HCT116 (cell line): Measurements from ENCODE around the gene BMP8B. TPM values are rescaled to one million over a fixed set of nuclear protein-coding genes. Genes with fewer than 3 reads are reported as not detected.

Experiments used
- ATAC-seq: fragments of 200-7000 bp; cut with Tn5 transposase; 2 replicates; pipeline ENCODE4 v1.9.1; 2020; ENCODE audit warnings: mild to moderate bottlenecking, moderate library complexity
- BruUV-seq: library from RNA; stranded (reverse); fragments of 400-500 nt; replicated peaks from 2 replicates; lab custom pipeline; 2021; lab: Mats Ljungman, UMichigan
- CTCF ChIA-PET: fragments of 300-600 bp; sonication (Branson Sonifier 250); formaldehyde crosslinking; loops from one replicate; lab custom pipeline; 2021; ENCODE audit warnings: antibody characterized with exemption; lab: Charles Lee
- POLR2A ChIA-PET: fragments of 300-600, 350-600 bp; sonication (Branson Sonifier 250); formaldehyde crosslinking; loops from one replicate; lab custom pipeline; 2021; ENCODE audit warnings: antibody characterized with exemption; lab: Charles Lee
- RAD21 ChIA-PET, 2 experiments: fragments of 300-600 bp; sonication (Branson Sonifier 250); formaldehyde crosslinking; loops; one replicate each; lab custom pipeline; 2023; ENCODE audit warnings: low total read pairs in 2 of 2; ENCODE audit not compliant: uncharacterized antibody in 2 of 2, unreplicated experiment in 2 of 2, low non-redundant PET in 1 of 2; lab: Charles Lee
- DNase-seq: peaks from one replicate; pipeline ENCODE4 v3.0.0-alpha.2; 2010; ENCODE audit warnings: low read depth, low spot score
- H2AFZ ChIP-seq: fragments of 200-600 bp; shearing (Covaris generic), sonication (generic); 2 replicates; pipeline ENCODE4 v1.6.1; 2017; ENCODE audit warnings: low read depth, mixed run types, mixed read lengths, antibody characterized with exemption, low read length; ENCODE audit not compliant: poor library complexity, severe bottlenecking
- H3K27ac ChIP-seq: 2 replicates; pipeline ENCODE4 v1.5.1; 2012; ENCODE audit warnings: low read depth, low read length
- H3K27me3 ChIP-seq: fragments of 200-600 bp; sonication (generic); 2 replicates; pipeline ENCODE4 v1.6.1; 2016; ENCODE audit warnings: mixed run types, low read length, mixed read lengths; ENCODE audit not compliant: insufficient read depth
- H3K36me3 ChIP-seq, 2 experiments: fragments of 200-500 bp in 1 of 2; fragments of 200-600 bp in 1 of 2; sonication (Bioruptor generic) in 1 of 2; sonication (generic) in 1 of 2; 2 replicates each; pipeline versions ENCODE4 v1.5.1 to v1.6.1; 2014 to 2016; ENCODE audit warnings: low read length in 2 of 2, inconsistent platforms in 1 of 2, mixed read lengths in 1 of 2, mixed run types in 1 of 2; ENCODE audit not compliant: insufficient read depth in 2 of 2, control insufficient read depth in 1 of 2
- H3K4me1 ChIP-seq, 2 experiments: fragments of 200-600 bp in 1 of 2; sonication (generic) in 1 of 2; 2 replicates each; pipeline versions ENCODE4 v1.5.1 to v1.6.1; 2012 to 2017; ENCODE audit warnings: low read length in 2 of 2, inconsistent platforms in 1 of 2, mild to moderate bottlenecking in 1 of 2, mixed read lengths in 1 of 2, mixed run types in 1 of 2, moderate library complexity in 1 of 2; ENCODE audit not compliant: insufficient read depth in 2 of 2, control insufficient read depth in 1 of 2
- H3K4me2 ChIP-seq: fragments of 200-600 bp; sonication (generic); 2 replicates; pipeline ENCODE4 v1.6.1; 2017; ENCODE audit warnings: mixed run types, low read length, mixed read lengths
- H3K4me3 ChIP-seq, 2 experiments: fragments of 200-600 bp in 1 of 2; sonication (generic) in 1 of 2; replicated peaks in 1 of 2; 2 replicates each; pipeline ENCODE4 v1.5.1; 2011 to 2016; ENCODE audit warnings: low read length in 2 of 2, control low read depth in 1 of 2, low read depth in 1 of 2, mild to moderate bottlenecking in 1 of 2, mixed read lengths in 1 of 2, mixed run types in 1 of 2
- H3K79me2 ChIP-seq: fragments of 200-600 bp; sonication (generic); 2 replicates; pipeline ENCODE4 v1.6.1; 2017; ENCODE audit warnings: mild to moderate bottlenecking, mixed run types, low read length, moderate library complexity, mixed read lengths; ENCODE audit not compliant: insufficient read depth
- H3K9ac ChIP-seq: fragments of 200-600 bp; sonication (generic); 2 replicates; pipeline ENCODE4 v1.6.1; 2016; ENCODE audit warnings: low read length, mixed read lengths
- H3K9me2 ChIP-seq: fragments of 200-600 bp; sonication (generic), shearing (Covaris generic); 2 replicates; pipeline ENCODE4 v1.6.1; 2017; ENCODE audit warnings: mixed run types, mild to moderate bottlenecking, moderate library complexity; ENCODE audit not compliant: insufficient read depth
- H3K9me3 ChIP-seq, 2 experiments: fragments of 200-500 bp in 1 of 2; fragments of 200-600 bp in 1 of 2; sonication (Bioruptor generic) in 1 of 2; sonication (generic) in 1 of 2; 2 replicates each; pipeline ENCODE4 v1.6.1; 2014 to 2017; ENCODE audit warnings: low read length in 2 of 2, mixed read lengths in 2 of 2, inconsistent platforms in 1 of 2, low read depth in 1 of 2, mild to moderate bottlenecking in 1 of 2, mixed run types in 1 of 2, moderate library complexity in 1 of 2; ENCODE audit not compliant: control insufficient read depth in 1 of 2, insufficient read depth in 1 of 2
- H4K20me1 ChIP-seq: fragments of 200-600 bp; sonication (generic), shearing (Covaris generic); 2 replicates; pipeline ENCODE4 v1.6.1; 2017; ENCODE audit warnings: mixed run types, mild to moderate bottlenecking, moderate library complexity; ENCODE audit not compliant: insufficient read depth
- ATF3 ChIP-seq: IDR thresholded peaks from 2 replicates; pipeline ENCODE4 v1.6.1; 2012
- CBX3 ChIP-seq: IDR thresholded peaks from 2 replicates; pipeline ENCODE4 v1.6.1; 2012; ENCODE audit warnings: low read depth
- CEBPB ChIP-seq: IDR thresholded peaks from 2 replicates; pipeline ENCODE4 v1.6.1; 2012; ENCODE audit warnings: low read depth
- CTCF ChIP-seq, 3 experiments: fragments of 200-600 bp in 1 of 3; sonication (generic) in 1 of 3; IDR thresholded peaks in 2 of 3; conservative IDR thresholded peaks in 1 of 3; 2 replicates each; pipeline ENCODE4 v1.5.1; 2012 to 2017; ENCODE audit warnings: low read depth in 2 of 3, low read length in 2 of 3, antibody characterized with exemption in 1 of 3, borderline replicate concordance in 1 of 3, control low read depth in 1 of 3, mild to moderate bottlenecking in 1 of 3, mixed read lengths in 1 of 3, mixed run types in 1 of 3, moderate library complexity in 1 of 3; ENCODE audit not compliant: insufficient read depth in 1 of 3
- EGR1 ChIP-seq: IDR thresholded peaks from 2 replicates; pipeline ENCODE4 v1.6.1; 2012; ENCODE audit warnings: low read depth
- ELF1 ChIP-seq: IDR thresholded peaks from 2 replicates; pipeline ENCODE4 v1.6.1; 2012; ENCODE audit warnings: low read depth, borderline replicate concordance
- EZH2phosphoT487 ChIP-seq: fragments of 200-600 bp; IDR thresholded peaks from 2 replicates; pipeline ENCODE4 v1.6.1; 2018; ENCODE audit warnings: antibody characterized with exemption, borderline replicate concordance
- FOSL1 ChIP-seq: IDR thresholded peaks from 2 replicates; pipeline ENCODE4 v1.6.1; 2012; ENCODE audit warnings: low read depth
- JUND ChIP-seq: IDR thresholded peaks from 2 replicates; pipeline ENCODE4 v1.6.1; 2012
- MAX ChIP-seq: IDR thresholded peaks from 2 replicates; pipeline ENCODE4 v1.6.1; 2012
- POLR2A ChIP-seq: IDR thresholded peaks from 2 replicates; pipeline ENCODE4 v1.7.0; 2011; ENCODE audit warnings: borderline replicate concordance; ENCODE audit not compliant: insufficient read depth, insufficient read length; ENCODE audit errors: extremely low read depth
- POLR2AphosphoS5 ChIP-seq: IDR thresholded peaks from 2 replicates; pipeline ENCODE4 v1.6.1; 2011; ENCODE audit warnings: mild to moderate bottlenecking, low read depth, low read length, moderate library complexity
- RAD21 ChIP-seq: IDR thresholded peaks from 2 replicates; pipeline ENCODE4 v1.6.1; 2012; ENCODE audit warnings: low read depth, mild to moderate bottlenecking
- REST ChIP-seq: IDR thresholded peaks from 2 replicates; pipeline ENCODE4 v1.6.1; 2012; ENCODE audit warnings: low read depth
- SIN3A ChIP-seq: IDR thresholded peaks from 2 replicates; pipeline ENCODE4 v1.6.1; 2012; ENCODE audit warnings: low read depth
- SRF ChIP-seq: IDR thresholded peaks from 2 replicates; pipeline ENCODE4 v1.6.1; 2012; ENCODE audit warnings: low read depth
- TCF7L2 ChIP-seq: IDR thresholded peaks from 2 replicates; pipeline ENCODE4 v1.7.0; 2011; ENCODE audit warnings: borderline replicate concordance, inconsistent platforms; ENCODE audit not compliant: insufficient read depth, insufficient read length; ENCODE audit errors: extremely low read depth
- ZFX ChIP-seq: fragments of 450-650 bp; IDR thresholded peaks from 2 replicates; pipeline ENCODE4 v1.6.1; 2017
- ZNF274 ChIP-seq: fragments of 200-500 bp; sonication (Bioruptor generic); IDR thresholded peaks from 2 replicates; pipeline ENCODE4 v1.6.1; 2014; ENCODE audit warnings: mild to moderate bottlenecking, low read depth, low read length, inconsistent platforms
- intact Hi-C: fragments of 100-400 bp; cut with micrococcal nuclease; formaldehyde crosslinking; loops from 2 replicates; pipeline ENCODE4 v1.10.0; 2022
- total RNA-seq: library from RNA; stranded (reverse); gene quantifications from one replicate; pipeline ENCODE4 v1.2.1, GENCODE V29; 2021; ENCODE audit not compliant: unreplicated experiment
- TF ChIP-seq, protein P1 (sequence below): IDR thresholded peaks from 2 replicates; pipeline ENCODE4 v1.6.1; 2011; ENCODE audit warnings: mild to moderate bottlenecking, low read length, moderate library complexity; ENCODE audit not compliant: insufficient replicate concordance; ENCODE audit errors: extremely low read depth

BMP8B gene
- total RNA-seq, 1 experiment from 2014 or later, result 9.5 TPM

- CTCF ChIA-PET, result no interaction called here
Observed at GRCh38 chr1:39835935-39836594, 47.4 kb upstream of the BMP8B start.

More at GRCh38 chr1:39835935-39836594, 47.4 kb upstream of the BMP8B start:
- no peaks in the 10 kb centered on the region for H3K27me3 ChIP-seq
- no peak overlapping the region for H3K9ac ChIP-seq
- no peaks in the 10 kb centered on the region for H3K9me2 ChIP-seq
- ChIA-PET POLR2A (no interaction called here), RAD21 (no interaction called here)
- H3K79me2 ChIP-seq, result no peaks in the 10 kb centered on the region
- DNase-seq (no peak), ATAC-seq (no peak)
- intact Hi-C loops, result no loop called here
- H2AFZ ChIP-seq, result no peak overlapping the region
- no peaks in the 10 kb centered on the region for H4K20me1 ChIP-seq
- H3K4me3 ChIP-seq, result no peak overlapping the region
- no peaks in the 10 kb centered on the region for H3K9me3 ChIP-seq
- peaks cover 17 to 19% of the 10 kb centered on the region in 2 experiments; a peak in 3 of 4 replicates for H3K36me3 ChIP-seq
- BruUV-seq, result no TSS peak
- TF ChIP-seq POLR2A (no peak), ZFX (no peak), CEBPB (no peak), REST (no peak), MAX (no peak), EGR1 (no peak), SRF (no peak), FOSL1 (no peak), ATF3 (no peak), EZH2phosphoT487 (no peak), RAD21 (no peak), ELF1 (no peak), CBX3 (no peak), CTCF (IDR thresholded peaks at IDR 0.05 in 2 of 3, conservative IDR thresholded peaks at IDR 0.05 in 1 of 3; ENCODE audit: borderline replicate concordance in 1 of 3, insufficient read depth in 1 of 3, low read depth in 2 of 3, low read length in 2 of 3) (no peak), TCF7L2 (no peak), JUND (no peak), POLR2AphosphoS5 (no peak), SIN3A (no peak), ZNF274 (no peak)
- TF ChIP-seq, protein P1, sequence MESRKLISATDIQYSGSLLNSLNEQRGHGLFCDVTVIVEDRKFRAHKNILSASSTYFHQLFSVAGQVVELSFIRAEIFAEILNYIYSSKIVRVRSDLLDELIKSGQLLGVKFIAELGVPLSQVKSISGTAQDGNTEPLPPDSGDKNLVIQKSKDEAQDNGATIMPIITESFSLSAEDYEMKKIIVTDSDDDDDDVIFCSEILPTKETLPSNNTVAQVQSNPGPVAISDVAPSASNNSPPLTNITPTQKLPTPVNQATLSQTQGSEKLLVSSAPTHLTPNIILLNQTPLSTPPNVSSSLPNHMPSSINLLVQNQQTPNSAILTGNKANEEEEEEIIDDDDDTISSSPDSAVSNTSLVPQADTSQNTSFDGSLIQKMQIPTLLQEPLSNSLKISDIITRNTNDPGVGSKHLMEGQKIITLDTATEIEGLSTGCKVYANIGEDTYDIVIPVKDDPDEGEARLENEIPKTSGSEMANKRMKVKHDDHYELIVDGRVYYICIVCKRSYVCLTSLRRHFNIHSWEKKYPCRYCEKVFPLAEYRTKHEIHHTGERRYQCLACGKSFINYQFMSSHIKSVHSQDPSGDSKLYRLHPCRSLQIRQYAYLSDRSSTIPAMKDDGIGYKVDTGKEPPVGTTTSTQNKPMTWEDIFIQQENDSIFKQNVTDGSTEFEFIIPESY, result no peak
- no peak overlapping the region for H3K27ac ChIP-seq
- no peak overlapping the region for H3K4me2 ChIP-seq
- H3K4me1 ChIP-seq, result no peaks in the 10 kb centered on the region
